Stimulated activated CD4-positive, alpha-beta T cell treated with anti-CD3 and anti-CD28 coated beads, Interleukin-1b, Interleukin-23, amount 100 ng/mL, for 1 hour (primary cell): ENCODE data around the gene MON1A.
A peak's percentile ranks its signal among the peaks of the same experiment; 100 is the strongest.
"Not testable (repeated sequence)": the region's sequence is repeated elsewhere in the genome, so short reads cannot be mapped to it uniquely, and the experiment has no call there.

Experiments used
- DNase-seq, 2 donors: peaks; one replicate each; pipeline ENCODE4 v3.0.0-alpha.2; 2020; ENCODE audit warnings: low read depth in 2 of 2

The MON1A gene

DNA sequence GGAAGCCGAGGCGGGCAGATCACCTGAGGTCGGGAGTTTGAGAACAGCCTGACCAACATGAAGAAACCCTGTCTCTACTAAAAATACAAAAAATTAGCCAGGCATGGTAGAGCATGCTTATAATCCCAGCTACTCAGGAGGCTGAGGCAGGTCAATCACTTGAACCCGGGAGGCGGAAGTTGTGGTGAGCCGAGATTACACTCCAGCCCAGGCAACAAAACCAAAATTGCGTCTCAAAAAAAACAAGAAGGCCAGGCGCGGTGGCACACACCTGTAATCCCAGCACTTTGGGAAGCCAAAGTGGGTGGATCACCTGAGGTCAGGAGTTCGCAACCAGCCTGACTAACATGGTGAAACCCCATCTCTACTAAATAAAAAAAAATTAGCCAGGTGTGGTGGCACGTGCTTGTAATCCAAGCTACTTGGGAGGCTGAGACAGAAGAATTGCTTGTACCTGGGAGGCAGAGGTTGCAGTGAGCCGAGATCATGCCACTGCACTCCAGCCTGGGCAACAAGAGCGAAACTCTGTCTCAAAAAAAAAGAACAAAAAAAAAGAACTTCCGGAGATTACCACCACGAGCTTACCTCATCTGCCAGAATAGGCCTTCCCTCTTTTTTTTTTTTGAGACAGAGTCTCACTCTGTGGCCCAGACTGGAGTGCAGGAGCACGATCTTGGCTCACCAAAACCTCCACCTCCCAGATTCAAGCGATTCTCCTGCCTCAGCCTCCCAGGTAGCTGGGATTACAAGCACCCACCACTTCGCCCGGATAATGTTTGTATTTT lies 11.6 kb downstream of the MON1A start:
- not testable (repeated sequence) for DNase-seq

DNA sequence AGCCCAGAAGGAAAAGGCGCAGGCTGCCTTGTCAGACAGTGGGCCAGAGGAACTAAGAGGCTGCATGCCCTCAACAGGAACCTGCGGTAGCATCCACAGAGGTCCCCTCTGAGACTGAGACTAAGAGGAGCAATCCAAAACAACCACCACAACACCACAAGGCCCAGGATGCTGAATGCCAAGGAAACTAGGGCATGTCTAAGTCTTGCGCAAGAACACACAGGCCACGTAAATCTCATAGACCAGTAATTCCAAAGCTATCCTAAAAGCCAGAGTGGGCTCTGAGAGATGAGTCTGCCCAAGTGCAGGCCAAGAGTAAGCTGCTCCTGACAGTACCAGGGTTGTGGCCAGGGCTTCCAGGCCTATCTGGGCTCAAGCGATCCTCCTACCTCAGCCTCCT lies 12.9 kb downstream of the MON1A start:
- no peak for DNase-seq

DNA sequence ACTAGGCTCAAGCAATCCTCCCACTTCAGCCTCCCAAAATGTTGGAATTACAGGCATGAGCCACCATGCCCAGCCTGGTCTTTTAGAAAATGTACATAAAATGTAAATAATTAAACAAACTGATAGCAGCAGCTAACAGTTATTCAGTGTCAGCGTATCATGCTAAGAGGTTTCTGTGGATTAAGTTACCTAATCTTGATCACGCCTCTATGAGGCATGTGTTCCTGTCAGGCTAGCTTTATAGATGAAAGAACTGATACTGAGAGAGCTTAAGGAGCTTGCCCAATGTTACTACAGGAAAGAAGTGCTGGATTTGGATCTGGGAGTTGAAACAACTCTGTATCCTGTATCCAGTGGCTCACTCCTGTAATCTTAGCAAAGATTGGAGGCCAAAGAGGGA lies 14.7 kb downstream of the MON1A start:
- no peak for DNase-seq

DNA sequence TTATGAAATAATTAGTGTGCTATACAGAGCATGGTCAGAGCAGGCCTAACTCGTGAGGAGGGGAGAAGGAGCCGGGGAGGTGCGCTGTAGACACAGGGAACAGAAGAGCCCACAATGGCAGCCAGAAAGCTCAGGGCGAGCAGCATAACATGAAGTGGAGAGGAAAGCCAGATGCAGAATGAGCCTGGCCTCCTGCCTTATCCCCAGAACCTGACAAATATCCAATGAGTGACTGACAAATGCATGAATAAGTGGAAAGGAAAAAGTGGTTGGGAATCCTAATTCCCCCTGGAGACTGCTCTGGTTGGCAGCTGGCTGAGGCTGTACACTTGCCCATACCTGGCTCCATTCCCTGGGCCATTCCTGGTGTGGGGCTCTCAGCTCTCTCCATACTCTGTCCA lies 16.7 kb downstream of the MON1A start:
- no peak for DNase-seq

DNA sequence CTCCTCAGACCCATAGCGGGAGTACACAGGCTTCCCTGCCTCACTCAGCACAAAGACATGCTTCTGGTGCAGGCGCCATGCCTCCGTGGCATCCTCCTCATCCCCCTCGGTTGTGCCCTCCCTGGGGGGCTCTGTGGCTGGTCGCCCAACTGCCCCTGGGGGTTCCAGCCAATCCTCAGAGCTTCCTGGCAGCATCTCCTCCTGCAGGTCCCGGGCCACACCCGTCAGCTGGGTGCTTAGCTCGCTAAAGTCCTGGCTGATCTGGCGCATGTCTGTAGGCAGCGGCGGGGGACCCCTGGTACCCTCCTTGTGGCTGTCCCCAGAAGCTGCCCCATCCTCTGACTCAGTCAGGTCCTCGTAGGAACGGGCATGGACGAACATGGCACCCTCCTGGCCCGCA lies 18.0 kb downstream of the MON1A start:
- DNase-seq = no peak

DNA sequence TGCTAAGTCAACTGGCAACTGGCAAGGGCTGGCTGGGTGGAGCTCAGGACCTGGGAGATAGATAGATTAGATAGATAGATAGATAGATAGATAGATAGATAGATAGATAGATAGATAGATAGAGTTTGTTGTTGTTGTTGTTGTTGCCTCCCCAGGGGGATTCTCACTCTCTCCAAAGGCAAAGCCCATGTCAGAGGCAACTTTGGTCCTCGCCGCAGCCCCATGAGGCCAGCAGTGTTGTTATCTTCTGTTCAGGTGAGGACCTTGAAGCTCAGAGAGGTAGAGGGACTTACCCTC lies 18.5 kb downstream of the MON1A start:
- DNase-seq = no peak

DNA sequence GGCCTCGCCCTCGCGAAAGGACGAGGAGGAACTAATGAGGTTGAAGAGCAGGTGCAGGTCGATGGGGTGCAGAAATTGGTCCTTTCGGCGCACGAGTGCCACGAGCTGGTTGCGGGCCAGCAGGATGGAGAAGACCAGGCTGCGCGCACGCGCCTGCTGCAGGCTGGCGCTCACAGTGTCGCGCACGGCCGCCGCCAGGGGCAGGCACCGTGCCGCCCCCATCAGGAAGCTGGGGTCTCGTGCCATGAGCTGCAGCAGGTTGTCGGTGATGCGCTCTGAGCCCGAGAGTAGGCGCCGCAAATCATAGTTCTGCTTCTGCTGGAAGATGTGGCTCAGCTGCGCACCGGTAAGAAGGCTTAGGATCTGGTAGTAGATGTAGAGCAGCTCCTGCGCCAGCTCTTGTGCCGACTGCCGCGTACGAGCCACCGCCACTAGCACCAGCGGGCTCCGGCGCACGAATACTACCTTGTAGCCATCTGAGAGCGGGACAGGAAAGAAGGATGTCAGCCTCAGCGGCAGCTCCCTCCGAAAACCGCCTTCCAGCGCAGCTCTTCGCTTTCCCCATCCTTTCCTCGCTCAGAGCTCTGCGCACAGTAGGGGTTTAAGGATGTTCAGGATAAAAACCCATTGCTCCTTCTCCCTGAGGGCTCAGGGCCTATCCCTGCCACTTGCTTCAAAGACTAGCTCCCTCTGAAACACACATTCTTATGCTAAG lies 19.0 kb downstream of the MON1A start:
- no peak for DNase-seq

DNA sequence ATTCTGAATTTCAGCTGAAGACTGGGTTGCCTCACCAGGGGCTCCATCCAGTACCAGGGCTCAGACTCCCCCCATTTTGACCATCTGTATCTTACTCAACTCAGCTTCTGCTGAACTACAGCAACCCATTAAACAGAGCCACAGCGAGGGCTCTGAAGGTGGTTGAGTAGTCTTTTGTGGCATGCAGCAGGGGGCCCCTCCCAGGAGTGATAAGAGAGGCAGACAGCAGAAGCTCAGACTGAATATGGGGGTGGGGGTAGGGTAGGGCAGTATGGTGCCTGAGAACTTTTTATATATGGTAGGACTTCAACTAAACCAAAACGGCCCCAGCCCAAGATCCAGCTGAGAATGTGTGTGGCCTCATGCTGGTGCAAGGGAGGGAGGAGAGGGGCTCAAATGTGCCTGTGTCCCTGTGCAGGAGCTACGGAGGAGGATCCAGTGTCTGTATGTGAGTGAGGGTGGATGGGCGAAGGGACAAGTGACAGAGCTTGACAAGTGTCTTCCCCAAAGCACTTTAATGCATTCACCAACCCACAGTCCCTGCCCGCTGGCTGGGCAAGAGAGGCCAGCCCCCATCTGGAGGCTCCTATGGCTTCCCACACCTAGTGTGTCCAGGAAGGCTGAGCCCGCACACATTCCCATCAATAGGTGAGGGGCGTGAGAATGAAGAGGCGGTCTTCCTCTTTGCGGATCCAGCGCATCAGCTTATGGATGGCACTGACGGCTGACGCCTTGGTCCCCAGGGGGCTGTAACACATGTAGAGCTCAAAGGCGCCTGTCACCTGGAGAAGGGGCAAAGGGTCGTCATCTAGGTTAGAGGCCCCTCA lies 21.0 kb downstream of the MON1A start:
- DNase-seq = no peak

DNA sequence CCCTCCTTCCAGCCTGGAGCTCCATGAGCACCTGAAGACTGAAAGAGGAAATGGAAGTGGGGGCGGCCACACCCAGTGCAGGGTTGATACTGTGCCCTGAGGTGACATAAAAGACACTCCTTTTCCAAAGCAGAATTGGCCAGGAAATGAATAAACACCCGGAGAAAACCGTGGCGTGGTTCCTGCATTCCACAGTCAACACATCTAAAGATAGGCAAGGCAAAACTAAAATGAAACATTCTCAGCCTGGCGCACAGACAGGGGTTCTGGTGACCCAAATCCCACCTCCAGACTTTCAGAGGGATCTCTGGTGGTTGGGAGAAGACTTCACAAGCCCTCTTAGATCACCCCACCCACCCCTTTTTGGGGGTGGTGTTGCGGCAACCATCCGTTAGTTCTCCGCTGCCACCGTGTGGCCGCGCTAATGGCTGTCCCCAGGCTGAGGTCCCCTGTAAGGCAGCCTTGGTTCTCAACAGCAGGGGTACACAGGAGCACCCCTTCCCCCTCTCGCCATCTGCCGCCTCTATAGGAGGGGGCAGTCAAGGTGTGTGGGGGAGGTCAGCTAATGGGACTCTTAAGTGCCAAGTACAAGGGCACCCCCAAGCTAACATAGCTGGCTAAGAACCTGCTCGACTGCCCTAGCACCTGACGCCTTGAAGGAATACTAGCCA lies 23.4 kb downstream of the MON1A start:
- DNase-seq = peak in 1 of 2 donors; percentile 13

DNA sequence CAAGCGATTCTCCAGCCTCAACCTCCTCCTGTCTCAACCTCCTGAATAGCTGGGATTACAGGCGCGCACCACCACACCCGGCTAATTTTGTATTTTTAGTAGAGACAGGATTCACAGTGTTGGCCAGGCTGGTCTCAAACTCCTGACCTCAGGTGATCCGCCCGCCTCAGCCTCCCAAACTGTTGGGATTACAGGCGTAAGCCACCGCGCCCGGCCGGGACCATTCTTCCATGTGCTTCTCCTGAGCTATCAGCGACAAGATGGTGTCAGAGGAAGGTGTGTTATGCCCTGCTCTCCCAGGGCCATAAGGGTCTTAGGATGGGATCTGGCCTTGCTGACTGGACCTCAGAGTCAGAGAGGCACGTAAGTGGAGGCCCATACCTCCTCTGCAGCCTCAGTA lies 25.2 kb downstream of the MON1A start:
- DNase-seq = not testable (repeated sequence)

DNA sequence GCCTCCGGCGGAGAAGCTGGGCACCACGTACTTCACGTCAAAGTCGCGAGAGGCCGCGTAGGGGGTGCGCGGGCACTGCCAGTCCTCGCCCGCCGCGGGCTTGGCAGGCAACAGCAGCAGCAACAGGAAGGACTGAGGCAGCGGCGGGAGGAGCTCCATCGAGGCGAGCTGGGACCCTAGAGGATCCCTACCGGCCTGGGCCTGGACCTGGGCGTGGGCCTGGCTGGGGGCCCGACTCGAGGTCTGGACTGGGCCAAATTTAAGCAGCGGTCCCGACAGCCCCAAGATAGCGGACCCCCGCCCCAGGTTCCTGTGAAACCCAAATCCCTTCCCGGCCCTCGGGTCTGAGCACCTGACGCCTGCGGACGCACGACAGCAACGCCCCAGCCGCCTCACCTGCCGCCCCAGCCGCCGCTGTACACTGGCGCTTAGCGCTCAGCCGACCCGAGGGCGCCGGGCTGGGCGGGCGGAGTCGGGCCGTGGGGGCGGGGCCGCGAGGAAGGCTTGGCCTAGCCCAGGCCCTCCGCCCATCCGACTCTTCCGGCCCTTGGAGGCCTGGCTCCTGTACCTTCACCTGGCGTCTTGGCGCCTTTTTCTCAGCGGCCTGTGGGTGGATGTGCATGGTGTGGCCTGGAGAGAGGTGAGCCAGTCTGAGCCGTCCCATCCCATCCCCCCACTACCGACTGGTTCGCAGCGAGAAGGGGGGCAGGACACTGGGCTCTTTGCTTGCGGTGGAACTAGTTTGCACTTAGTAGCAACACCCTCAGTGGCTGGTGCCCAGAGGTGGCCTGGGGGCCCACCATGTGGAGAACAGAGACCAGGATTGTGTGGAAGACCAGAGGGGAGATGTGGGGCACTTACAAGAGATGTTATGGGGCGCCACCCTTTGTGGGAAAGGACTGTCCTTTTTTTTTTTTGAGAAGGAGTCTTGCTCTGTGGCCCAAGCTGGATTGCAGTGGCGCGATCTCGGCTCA lies 25.9 kb downstream of the MON1A start, which contains the start of gene MST1R:
MST1R (minus strand) TSS at position 423 of the 974 bp plus-strand sequence; CDS start at position 159, 264 bp downstream.
- peak; percentile 37 to 72 for DNase-seq

DNA sequence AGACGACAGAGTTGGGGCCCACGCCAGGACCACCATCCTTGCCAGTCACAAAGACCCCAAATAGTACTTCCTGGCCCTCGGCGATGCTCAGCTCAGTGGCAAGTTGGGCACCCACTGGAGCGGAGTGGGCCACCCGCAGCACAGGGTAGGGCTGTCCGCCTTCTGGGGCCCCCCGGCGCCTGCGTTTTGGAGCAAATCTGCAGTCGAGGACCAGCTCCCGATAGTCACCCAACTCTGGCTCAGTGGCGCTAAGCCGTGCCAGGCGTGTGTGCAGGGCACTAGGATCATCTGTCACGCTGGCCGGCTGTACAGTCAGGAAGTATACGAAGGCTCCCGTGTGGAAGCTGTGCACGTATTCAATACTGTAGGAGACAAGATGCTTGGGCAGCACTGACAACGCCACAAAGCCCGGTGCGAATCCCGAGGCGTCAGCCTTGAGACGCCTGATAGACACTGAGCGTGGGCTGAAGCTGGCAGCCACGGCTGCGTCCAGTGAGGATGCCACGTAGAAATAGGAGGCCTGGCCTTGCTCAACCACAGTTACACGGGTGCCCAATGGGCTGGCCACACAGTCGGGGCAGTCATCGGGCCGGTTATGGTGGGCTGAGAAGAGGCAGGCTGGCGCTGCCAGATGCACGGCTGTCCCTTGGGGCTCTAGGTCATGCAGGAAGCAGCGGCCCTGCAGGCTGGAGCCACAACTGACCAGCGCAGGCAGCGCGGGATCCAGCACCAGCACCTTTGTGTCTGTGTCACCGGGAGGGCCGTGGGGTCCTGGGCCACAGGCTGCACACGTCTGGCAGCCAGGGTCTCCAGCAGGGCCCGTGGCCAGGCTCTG lies 26.9 kb downstream of the MON1A start:
- DNase-seq = no peak

DNA sequence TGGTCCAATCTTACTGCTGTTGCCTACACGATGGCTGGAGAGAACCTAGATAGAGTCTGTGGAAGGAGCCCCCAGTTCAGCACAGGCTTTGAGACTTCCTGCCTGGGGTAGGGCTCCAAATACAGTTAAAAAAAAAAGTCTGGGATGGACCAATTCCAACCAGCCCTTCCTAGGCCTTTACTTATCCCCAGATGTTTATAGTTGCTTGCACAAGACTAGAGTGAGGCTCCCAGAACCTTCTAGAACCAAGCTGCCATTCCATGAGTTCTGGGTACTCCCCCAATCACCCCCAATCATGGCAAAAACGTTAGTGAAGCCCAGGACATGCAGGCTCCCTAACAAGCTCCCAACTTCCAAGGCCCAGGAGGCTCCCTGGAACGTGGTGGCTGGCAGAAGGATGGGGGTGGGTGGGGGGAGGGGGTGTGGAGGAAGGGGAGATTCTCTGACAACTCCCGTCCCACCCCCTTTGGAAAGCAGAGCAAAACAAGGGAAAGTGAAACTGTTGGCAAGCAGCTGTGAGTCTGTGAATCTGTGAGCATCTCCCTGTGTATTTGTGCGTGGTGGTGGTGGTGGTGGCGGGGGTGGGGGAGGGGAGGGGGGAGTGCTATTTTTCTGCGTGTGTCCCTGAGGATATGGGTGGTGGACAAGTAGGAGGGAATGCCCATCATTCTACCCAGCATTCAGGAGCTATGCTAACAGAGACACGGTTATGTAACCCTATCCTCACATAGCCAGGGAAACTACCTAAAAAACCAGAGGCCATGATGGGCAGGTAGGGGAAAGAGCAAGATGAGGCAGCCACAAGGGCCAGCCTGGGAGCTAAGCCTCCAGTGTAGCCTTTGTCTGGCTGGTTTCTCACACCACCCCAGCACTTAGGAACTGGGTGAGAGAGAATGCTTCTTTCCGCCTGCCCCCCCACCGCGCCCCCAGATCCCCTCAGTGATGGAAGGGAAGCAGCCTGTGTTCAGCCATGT lies 28.0 kb downstream of the MON1A start:
- DNase-seq = no peak

DNA sequence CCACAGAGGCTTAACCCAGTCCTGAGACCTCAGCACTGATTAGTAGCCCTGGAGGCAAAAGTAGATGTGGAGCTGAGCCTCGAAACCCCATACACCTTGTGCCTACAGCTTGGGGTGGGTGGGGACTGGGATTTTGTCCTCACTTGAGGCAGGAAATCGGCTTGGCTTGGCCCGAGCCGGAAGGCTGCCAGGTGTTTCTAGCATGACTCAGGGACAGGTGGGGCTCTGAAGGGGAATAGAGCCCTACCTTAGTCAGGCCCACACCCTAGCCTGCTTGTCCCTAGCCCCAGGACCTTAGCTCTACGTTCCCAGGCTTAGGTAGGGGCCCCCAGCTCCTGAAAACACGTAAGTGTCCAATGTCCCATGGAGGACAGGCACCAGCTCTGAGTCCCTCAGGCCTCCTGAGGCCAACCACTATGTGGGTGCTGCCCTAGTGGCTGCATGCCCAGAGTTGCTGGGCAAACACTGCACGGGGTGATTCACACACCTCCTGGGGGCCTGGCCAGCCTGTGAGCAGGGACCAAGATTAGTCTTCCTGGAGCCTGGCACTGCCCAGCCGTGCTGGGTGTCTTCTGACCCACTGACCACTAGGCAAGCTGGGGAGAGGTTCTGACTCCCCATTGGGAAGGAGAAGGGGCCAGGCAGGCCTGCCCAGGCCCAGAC lies 29.0 kb downstream of the MON1A start:
- no peak for DNase-seq

DNA sequence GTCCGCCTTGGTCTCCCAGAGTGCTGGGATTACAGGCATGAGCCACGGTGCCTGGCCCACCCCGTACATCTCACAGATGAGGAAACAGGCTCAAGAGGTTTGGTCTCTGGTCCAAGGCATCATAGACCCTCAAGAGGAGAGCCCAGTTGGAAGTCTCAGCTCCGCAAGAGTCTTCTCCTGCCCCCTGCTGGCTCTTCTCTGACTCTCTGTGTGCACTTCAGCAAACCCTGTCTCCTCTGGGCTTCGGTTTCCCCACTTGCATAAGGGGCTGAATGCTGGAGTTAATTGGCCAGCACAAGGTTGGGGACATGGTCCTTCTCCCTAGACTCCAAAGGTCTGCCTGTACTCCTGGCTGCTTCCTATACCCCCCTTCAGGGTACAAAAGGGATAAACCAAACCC lies 29.8 kb downstream of the MON1A start:
- no peak for DNase-seq

DNA sequence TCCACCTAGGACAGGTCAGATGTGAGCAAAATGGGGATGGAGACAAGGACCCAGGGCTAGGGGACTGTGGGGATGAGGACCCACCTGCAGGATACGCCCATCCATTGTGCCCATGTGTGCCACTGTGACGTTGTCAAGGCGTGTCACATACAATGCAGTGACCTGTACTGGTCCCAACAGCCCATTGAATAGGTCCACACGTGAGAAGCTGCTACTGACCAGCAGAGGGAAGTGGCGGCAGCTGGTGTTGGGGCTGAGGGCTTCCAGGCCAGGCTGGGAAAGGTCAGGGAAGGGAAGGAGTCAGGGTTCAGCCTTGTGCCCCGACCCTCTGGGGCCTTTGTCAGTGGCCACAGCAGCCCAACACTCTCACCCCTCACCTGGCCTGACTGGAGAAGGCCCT lies 30.6 kb downstream of the MON1A start:
- no peak for DNase-seq

DNA sequence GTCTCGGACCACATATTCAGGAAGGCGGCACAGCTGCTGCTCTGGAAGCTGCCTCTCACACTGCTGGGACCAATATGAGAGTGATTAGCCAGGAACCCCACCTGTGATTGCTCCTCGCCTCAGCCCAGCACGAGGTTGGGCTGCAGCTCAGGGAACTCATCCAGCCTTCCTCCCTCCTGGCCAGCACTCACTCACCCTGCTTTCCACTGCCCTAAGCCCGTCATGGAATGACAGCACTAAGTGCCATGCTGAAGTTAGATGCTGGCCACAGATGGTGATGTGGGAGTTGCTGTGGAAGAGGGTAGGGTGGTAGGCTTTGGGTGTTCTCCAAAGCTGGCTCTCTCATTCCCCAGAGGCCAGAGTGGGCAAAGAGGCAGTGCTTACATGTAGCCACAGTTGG lies 33.3 kb downstream of the MON1A start:
- DNase-seq = no peak

DNA sequence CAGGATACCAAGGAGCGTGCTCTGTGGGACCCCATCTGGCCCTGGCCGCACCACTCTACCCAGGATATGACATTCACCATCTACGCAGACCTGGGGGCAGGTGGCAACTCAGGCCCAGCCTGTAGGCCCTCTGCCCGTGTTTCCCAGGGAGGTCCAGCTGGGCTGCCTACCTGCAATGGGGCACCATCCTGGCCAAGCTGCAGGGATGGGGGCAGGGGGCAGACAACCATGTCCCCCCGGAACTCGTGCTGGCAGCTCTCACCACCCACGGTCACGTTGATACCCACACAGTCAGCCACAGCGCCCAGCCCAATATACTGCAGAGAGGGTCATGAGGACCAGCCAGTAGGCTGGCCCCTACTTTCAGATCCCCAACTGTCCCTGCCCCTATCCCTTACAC lies 33.8 kb downstream of the MON1A start:
- DNase-seq = no peak
